ENCODE data around the gene BMP6. TPM values are rescaled to one million over a fixed set of nuclear protein-coding genes. Genes with fewer than 3 reads are reported as not detected.
A peak's percentile ranks its signal among the peaks of the same experiment; 100 is the strongest.

BMP6 gene
- total RNA-seq, 1 experiment from 2014 or later, result 0.28 TPM

- no peak overlapping the region for H2BK15ac ChIP-seq (ENCODE audit: low read depth, low read length)
- H3T11ph ChIP-seq (ENCODE audit: low read length), result no peak overlapping the region
- no peak overlapping the region for H3K4ac ChIP-seq (ENCODE audit: low read depth, low read length)
- H2AFZ ChIP-seq (ENCODE audit: low read length), result no peak overlapping the region
- no peak overlapping the region for H3K27ac ChIP-seq (ENCODE audit: insufficient read length, low read depth, low read length)
- H3K4me1 Mint-ChIP-seq, result peaks cover 38 to 40% of the 10 kb centered on the region in 2 experiments
- peak overlapping the region; percentile 51 to 81 for H3K4me3 Mint-ChIP-seq
- H2BK5ac ChIP-seq (ENCODE audit: insufficient read length, low read length), result no peak overlapping the region
- H3K4me1 ChIP-seq (ENCODE audit: insufficient read depth, low read length), result peaks cover 2% of the 10 kb centered on the region; the same call in 1 of the 2 replicates
- no peaks in the 10 kb centered on the region for H3K79me1 ChIP-seq (ENCODE audit: insufficient read depth, low read depth, low read length, poor library complexity, severe bottlenecking)
- H3K27me3 Mint-ChIP-seq (ENCODE audit: low read depth), result peaks cover 79% of the 10 kb centered on the region
- no peak overlapping the region for H2BK20ac ChIP-seq (ENCODE audit: low read depth, low read length, poor library complexity, severe bottlenecking)
- H4K5ac ChIP-seq (ENCODE audit: insufficient read length, low read depth, low read length), result no peak overlapping the region
- H4K91ac ChIP-seq (ENCODE audit: insufficient read length, low read depth, low read length), result no peak overlapping the region
- no peak overlapping the region for H2BK120ac ChIP-seq (ENCODE audit: low read depth, low read length, poor library complexity, severe bottlenecking)
- H3K36me3 Mint-ChIP-seq (ENCODE audit: insufficient read depth in 1 of 3, low read depth in 3 of 3), result no peaks in the 10 kb centered on the region
- no peaks in the 10 kb centered on the region for H3K9me3 ChIP-seq (ENCODE audit: control insufficient read depth, low read depth, low read length)
- H3K23ac ChIP-seq (ENCODE audit: insufficient read length, low read depth, low read length), result no peak overlapping the region
- H4K20me1 ChIP-seq (ENCODE audit: control insufficient read depth, insufficient read depth, insufficient read length), result no peaks in the 10 kb centered on the region
- H3K9ac ChIP-seq (ENCODE audit: extremely low read depth, insufficient read length, low read length), result no peak overlapping the region
- DNase-seq, result peak; percentile 57
- no peak overlapping the region for H3K56ac ChIP-seq (ENCODE audit: insufficient read length, low read depth, low read length)
- peaks cover 26% of the 10 kb centered on the region for H3K23me2 ChIP-seq (ENCODE audit: insufficient read length, low read depth, low read length, poor library complexity, severe bottlenecking)
- H2BK12ac ChIP-seq (ENCODE audit: insufficient read length, low read depth, low read length), result no peak overlapping the region
- H3K79me2 ChIP-seq (ENCODE audit: insufficient read depth, low read length), result no peaks in the 10 kb centered on the region
- H4K8ac ChIP-seq (replicated peaks; ENCODE audit: insufficient read length, low read depth, low read length), result no peak overlapping the region
- H3K9me3 Mint-ChIP-seq, result no peaks in the 10 kb centered on the region; a peak in 2 of 5 replicates
- H3K14ac ChIP-seq (ENCODE audit: insufficient read depth, low read length), result no peak overlapping the region
- H2AK5ac ChIP-seq (ENCODE audit: insufficient read length, low read length), result no peak overlapping the region
- peaks cover 52% of the 10 kb centered on the region for H3K27me3 ChIP-seq (ENCODE audit: insufficient read depth, low read length)
- WGBS (ENCODE audit: extremely low coverage, insufficient read length, low lambda C conversion rate), result no CpG with 5 or more reads among the region's 45 CpGs
- no peak for TF ChIP-seq CTCF (conservative IDR thresholded peaks at IDR 0.05)
- H3K4me2 ChIP-seq (ENCODE audit: insufficient read depth, insufficient read length, low read length), result peak overlapping the region; percentile 77
- no peak overlapping the region for H3K18ac ChIP-seq (ENCODE audit: insufficient read length, low read depth, low read length)
- no peak overlapping the region for H3K27ac Mint-ChIP-seq
These were observed 2.3 kb downstream of the BMP6 start for GRCh38 chr6:7727946-7728854.
